ENCODE results near the gene ACKR4.

- no peak for TF ChIP-seq CTCF (IDR thresholded peaks at IDR 0.05)
- no peak for TF ChIP-seq EP300 (IDR thresholded peaks at IDR 0.05)
Observed at GRCh38 chr3:132592216-132592615, 4.9 kb upstream of the ACKR4 start.
